Hepatocyte (in vitro differentiated cells): ENCODE measurements around the gene FHL1. TPM values are rescaled to one million over a fixed set of nuclear protein-coding genes. Genes with fewer than 3 reads are reported as not detected.

Experiments
- DNase-seq: peaks from one replicate; pipeline ENCODE4 v3.0.0-alpha.2; 2016; ENCODE audit warnings: low spot score
- H2AFZ ChIP-seq: fragments of 200-600 bp; sonication (generic); 2 replicates; pipeline ENCODE4 v1.6.0; 2016; ENCODE audit warnings: antibody characterized with exemption, mild to moderate bottlenecking
- H3K27ac ChIP-seq: fragments of 200-600 bp; sonication (generic); 2 replicates; pipeline ENCODE4 v1.5.1; 2016; ENCODE audit warnings: mild to moderate bottlenecking
- H3K27me3 ChIP-seq: fragments of 200-600 bp; sonication (generic); 2 replicates; pipeline ENCODE4 v1.6.1; 2016
- H3K36me3 ChIP-seq: fragments of 200-600 bp; sonication (generic); replicated peaks from 2 replicates; pipeline ENCODE4 v1.5.1; 2016; ENCODE audit warnings: low read depth; ENCODE audit not compliant: insufficient read depth
- H3K4me1 ChIP-seq: fragments of 200-600 bp; sonication (generic); 2 replicates; pipeline ENCODE4 v1.5.1; 2016; ENCODE audit warnings: mild to moderate bottlenecking, moderate library complexity; ENCODE audit not compliant: insufficient read depth
- H3K4me2 ChIP-seq: fragments of 200-600 bp; sonication (generic); 2 replicates; pipeline ENCODE4 v1.6.0; 2016
- H3K4me3 ChIP-seq: fragments of 200-600 bp; sonication (generic); 2 replicates; pipeline ENCODE4 v1.5.1; 2016; ENCODE audit warnings: mild to moderate bottlenecking
- H3K79me2 ChIP-seq: fragments of 200-600 bp; sonication (generic); 2 replicates; pipeline ENCODE4 v1.6.0; 2017; ENCODE audit warnings: mild to moderate bottlenecking
- H3K9me2 ChIP-seq: fragments of 200-600 bp; sonication (generic); replicated peaks from 2 replicates; pipeline ENCODE4 v1.6.0; 2017; ENCODE audit warnings: mild to moderate bottlenecking; ENCODE audit not compliant: insufficient read depth
- H3K9me3 ChIP-seq: fragments of 200-600 bp; sonication (generic); 2 replicates; pipeline ENCODE4 v1.5.1; 2016; ENCODE audit warnings: low read depth, mild to moderate bottlenecking
- H4K20me1 ChIP-seq: fragments of 200-600 bp; sonication (generic); 2 replicates; pipeline ENCODE4 v1.6.0; 2016; ENCODE audit warnings: mild to moderate bottlenecking; ENCODE audit not compliant: insufficient read depth, poor library complexity, severe bottlenecking
- CTCF ChIP-seq: fragments of 200-600 bp; sonication (generic); IDR thresholded peaks from 2 replicates; pipeline ENCODE4 v1.5.1; 2016; ENCODE audit warnings: antibody characterized with exemption, mild to moderate bottlenecking; ENCODE audit not compliant: poor library complexity
- EZH2 ChIP-seq: fragments of 200-600 bp; sonication (generic); IDR thresholded peaks from 2 replicates; pipeline ENCODE4 v1.6.1; 2016; ENCODE audit warnings: antibody characterized with exemption, mild to moderate bottlenecking, borderline replicate concordance
- EZH2phosphoT487 ChIP-seq: fragments of 200-600 bp; sonication (generic); IDR thresholded peaks from one replicate; pipeline ENCODE4 v1.6.1; 2018; ENCODE audit warnings: antibody characterized with exemption, mild to moderate bottlenecking, low read depth, moderate library complexity; ENCODE audit not compliant: unreplicated experiment, severe bottlenecking
- WGBS: methylation state at CpG from one replicate; pipeline ENCODE4 v1.1.6; 2016; ENCODE audit warnings: low lambda C conversion rate; ENCODE audit errors: missing lambda C conversion rate; 5-methylcytosine and 5-hydroxymethylcytosine counted together
- polyA plus RNA-seq: library from polyadenylated mRNA; unstranded; fragments of >200 nt; fragmentation: Nextera tagmentation; extraction: Ambion mirVana; gene quantifications from 2 replicates; pipeline ENCODE4 v1.2.1, GENCODE V29; 2016
- total RNA-seq: library from RNA; depleted of rRNA; stranded (reverse); fragments of >200 nt; gene quantifications from 2 replicates; pipeline ENCODE4 v1.2.3, GENCODE V29; 2014

FHL1 gene
- total and polyA plus RNA-seq, 2 experiments from 2014 or later = 31.5 to 40.0 TPM

GRCh38 chrX:136183172-136183571 is 35.8 kb downstream of the FHL1 start:
- Histone ChIP-seq H3K9me2 (no peaks in the 10 kb centered on the region), H3K79me2 (no peaks in the 10 kb centered on the region), H3K4me3 (no peak overlapping the region), H3K9me3 (no peaks in the 10 kb centered on the region), H3K4me2 (no peak overlapping the region), H3K27ac (no peak overlapping the region), H4K20me1 (no peaks in the 10 kb centered on the region), H2AFZ (no peak overlapping the region), H3K4me1 (no peaks in the 10 kb centered on the region), H3K27me3 (no peaks in the 10 kb centered on the region), H3K36me3 (no peaks in the 10 kb centered on the region)
- 69% methylated on average over 4 of the region's 4 CpGs for WGBS
- TF ChIP-seq EZH2phosphoT487 (no peak), CTCF (no peak), EZH2 (no peak)
- DNase-seq = no peak

GRCh38 chrX:136183917-136184316 is 36.6 kb downstream of the FHL1 start:
- Histone ChIP-seq H3K4me3 (no peak overlapping the region), H3K4me1 (no peaks in the 10 kb centered on the region), H3K4me2 (no peak overlapping the region), H4K20me1 (no peaks in the 10 kb centered on the region), H3K9me3 (no peaks in the 10 kb centered on the region), H3K27ac (no peak overlapping the region), H3K36me3 (no peaks in the 10 kb centered on the region), H3K79me2 (no peaks in the 10 kb centered on the region), H2AFZ (no peak overlapping the region), H3K9me2 (no peaks in the 10 kb centered on the region), H3K27me3 (no peaks in the 10 kb centered on the region)
- DNase-seq = no peak
- 78% methylated on average over 1 of the region's 1 CpG for WGBS
- TF ChIP-seq EZH2phosphoT487 (no peak), EZH2 (no peak), CTCF (no peak)

- 35% methylated on average over 8 of the region's 8 CpGs for WGBS
Measured at GRCh38 chrX:136185401-136186022, 38.2 kb downstream of the FHL1 start.

More at GRCh38 chrX:136185401-136186022, 38.2 kb downstream of the FHL1 start:
- Histone ChIP-seq H3K79me2 (no peaks in the 10 kb centered on the region), H3K27ac (peak overlapping the region; percentile 32), H2AFZ (no peak overlapping the region), H3K4me1 (no peaks in the 10 kb centered on the region), H3K4me2 (no peak overlapping the region), H3K4me3 (no peak overlapping the region), H3K27me3 (no peaks in the 10 kb centered on the region), H3K36me3 (no peaks in the 10 kb centered on the region), H4K20me1 (no peaks in the 10 kb centered on the region), H3K9me2 (no peaks in the 10 kb centered on the region), H3K9me3 (no peaks in the 10 kb centered on the region)
- TF ChIP-seq CTCF (no peak), EZH2phosphoT487 (no peak), EZH2 (no peak)
- DNase-seq = no peak
